Neuronal stem cell (in vitro differentiated cells): ENCODE data around the gene WRAP73.

Experiments
- DNase-seq: peaks from one replicate; pipeline ENCODE4 v3.0.0-alpha.2; 2013; ENCODE audit warnings: low spot score
- H2AFZ ChIP-seq: one replicate; pipeline ENCODE4 v1.6.1; 2013; ENCODE audit warnings: mild to moderate bottlenecking, low read length, inconsistent platforms
- H2AK5ac ChIP-seq: 2 replicates; pipeline ENCODE4 v1.6.1; 2013; ENCODE audit warnings: low read depth, mild to moderate bottlenecking, inconsistent platforms, low read length, moderate library complexity, mixed read lengths
- H2BK120ac ChIP-seq: 2 replicates; pipeline ENCODE4 v1.6.1; 2013; ENCODE audit warnings: low read depth, mild to moderate bottlenecking, inconsistent platforms, low read length, moderate library complexity, mixed read lengths
- H2BK12ac ChIP-seq: one replicate; pipeline ENCODE4 v1.6.1; 2013; ENCODE audit warnings: low read length, inconsistent platforms
- H2BK15ac ChIP-seq: 2 replicates; pipeline ENCODE4 v1.6.1; 2013; ENCODE audit warnings: mild to moderate bottlenecking, low read length, inconsistent platforms, mixed read lengths
- H2BK5ac ChIP-seq: one replicate; pipeline ENCODE4 v1.6.1; 2013; ENCODE audit warnings: inconsistent platforms, mild to moderate bottlenecking, low read length, moderate library complexity
- H3K14ac ChIP-seq: one replicate; pipeline ENCODE4 v1.6.1; 2013; ENCODE audit warnings: low read length, inconsistent platforms
- H3K18ac ChIP-seq: 2 replicates; pipeline ENCODE4 v1.6.1; 2013; ENCODE audit warnings: low read length, inconsistent platforms
- H3K23ac ChIP-seq: 2 replicates; pipeline ENCODE4 v1.6.1; 2013; ENCODE audit warnings: low read depth, mild to moderate bottlenecking, mixed read lengths, low read length, inconsistent platforms; ENCODE audit not compliant: poor library complexity
- H3K27ac ChIP-seq: replicated peaks from 3 replicates; pipeline ENCODE4 v1.5.1; 2013; ENCODE audit warnings: low read length, inconsistent platforms
- H3K27me3 ChIP-seq, 3 experiments: 2 replicates each; pipeline ENCODE4 v1.6.1; 2013; ENCODE audit warnings: low read length in 3 of 3, mild to moderate bottlenecking in 2 of 3, inconsistent platforms in 1 of 3, low read depth in 1 of 3, mixed read lengths in 1 of 3, moderate library complexity in 1 of 3; ENCODE audit not compliant: control insufficient read depth in 3 of 3, insufficient read depth in 3 of 3
- H3K36me3 ChIP-seq, 2 donors: replicated peaks in 1 of 2; 2 replicates each; pipeline ENCODE4 v1.6.1; 2013; ENCODE audit warnings: low read length in 2 of 2; ENCODE audit not compliant: control insufficient read depth in 2 of 2, insufficient read depth in 2 of 2
- H3K4ac ChIP-seq: 2 replicates; pipeline ENCODE4 v1.6.1; 2013; ENCODE audit warnings: inconsistent platforms, mild to moderate bottlenecking, low read length, moderate library complexity
- H3K4me1 ChIP-seq, 2 donors: 1 replicate in 1 of 2; 2 replicates in 1 of 2; pipeline ENCODE4 v1.6.1; 2013; ENCODE audit warnings: low read length in 2 of 2, low read depth in 1 of 2; ENCODE audit not compliant: control insufficient read depth in 2 of 2, insufficient read depth in 1 of 2
- H3K4me2 ChIP-seq: one replicate; pipeline ENCODE4 v1.6.1; 2013; ENCODE audit warnings: mild to moderate bottlenecking, low read length, inconsistent platforms; ENCODE audit not compliant: insufficient read depth, poor library complexity, severe bottlenecking
- H3K4me3 ChIP-seq, 2 donors: 2 replicates each; pipeline ENCODE4 v1.5.1; 2013; ENCODE audit warnings: low read length in 2 of 2, mild to moderate bottlenecking in 2 of 2, inconsistent platforms in 1 of 2, moderate library complexity in 1 of 2
- H3K79me1 ChIP-seq: one replicate; pipeline ENCODE4 v1.6.1; 2013; ENCODE audit warnings: low read depth, mild to moderate bottlenecking, inconsistent platforms, low read length, moderate library complexity
- H3K9ac ChIP-seq: one replicate; pipeline ENCODE4 v1.6.1; 2013; ENCODE audit warnings: mild to moderate bottlenecking, low read depth, low read length, inconsistent platforms; ENCODE audit not compliant: poor library complexity
- H3K9me3 ChIP-seq, 2 donors: replicated peaks in 1 of 2; 2 replicates each; pipeline versions ENCODE3 to v1.6.1; 2013; ENCODE audit warnings: low read length in 2 of 2, mild to moderate bottlenecking in 2 of 2, inconsistent platforms in 1 of 2, low read depth in 1 of 2, mixed read lengths in 1 of 2, moderate library complexity in 1 of 2; ENCODE audit not compliant: control insufficient read depth in 2 of 2, insufficient read depth in 1 of 2
- H4K8ac ChIP-seq: one replicate; pipeline ENCODE4 v1.6.1; 2013; ENCODE audit warnings: low read depth, mild to moderate bottlenecking, inconsistent platforms, low read length, moderate library complexity
- H4K91ac ChIP-seq: one replicate; pipeline ENCODE4 v1.6.1; 2013; ENCODE audit warnings: low read length, low read depth, mild to moderate bottlenecking, inconsistent platforms; ENCODE audit not compliant: poor library complexity
- WGBS, 2 donors: extraction: QIAGEN DNeasy Blood & Tissue Kit; methylation state at CpG; one replicate each; pipeline ENCODE4 v1.1.7; 2013; ENCODE audit warnings: missing lambda C conversion rate in 2 of 2, mixed read lengths in 1 of 2; ENCODE audit not compliant: insufficient read length in 2 of 2, insufficient replicate concordance in 1 of 2; ENCODE audit errors: extremely low coverage in 2 of 2; 5-methylcytosine and 5-hydroxymethylcytosine counted together

WRAP73 gene

DNA sequence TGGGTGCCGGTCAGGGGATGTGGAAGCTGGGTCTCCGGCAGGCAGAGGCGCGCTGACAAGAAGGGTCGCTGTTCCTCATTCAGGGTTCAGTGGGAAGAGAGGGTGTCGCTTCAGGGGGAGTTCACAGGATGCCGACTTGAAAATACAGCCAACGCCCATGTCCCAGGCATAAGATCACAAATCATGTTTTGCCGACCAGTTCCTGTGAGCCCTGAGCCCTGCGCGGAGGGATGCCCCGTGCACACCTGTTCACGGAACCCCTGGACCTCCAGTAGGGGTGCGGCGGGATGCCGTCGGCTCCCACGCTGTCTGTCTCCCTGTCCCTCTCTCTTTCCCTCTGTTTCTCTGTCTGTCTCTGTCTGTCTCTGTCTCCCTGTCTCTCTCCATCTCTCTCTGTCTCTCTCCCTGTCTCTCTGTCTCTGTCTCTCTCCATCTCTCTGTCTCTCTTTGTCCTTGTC, 29.2 kb upstream of the WRAP73 start:
- peak overlapping the region; percentile 58 for H2BK15ac ChIP-seq
- WGBS, 2 donors = no CpG with 5 or more reads among the region's 18 CpGs
- no peak overlapping the region for H2AFZ ChIP-seq
- H2AK5ac ChIP-seq = peak overlapping the region; percentile 92
- H3K14ac ChIP-seq = peak overlapping the region; percentile 82
- H3K36me3 ChIP-seq = no peaks in the 10 kb centered on the region
- H4K91ac ChIP-seq = no peak overlapping the region
- no peak overlapping the region for H3K4me2 ChIP-seq
- no peak overlapping the region for H2BK5ac ChIP-seq
- peak overlapping the region; percentile 76 for H3K18ac ChIP-seq
- DNase-seq = no peak
- no peak overlapping the region for H3K4ac ChIP-seq
- H3K4me1 ChIP-seq = peaks cover 0 to 8% of the 10 kb centered on the region in 2 donors
- H3K23ac ChIP-seq = peak overlapping the region; percentile 73
- no peak overlapping the region for H4K8ac ChIP-seq
- H2BK12ac ChIP-seq = peak overlapping the region; percentile 75
- H3K9ac ChIP-seq = no peak overlapping the region
- peaks cover 2% of the 10 kb centered on the region for H3K79me1 ChIP-seq
- no peaks in the 10 kb centered on the region for H3K9me3 ChIP-seq
- peaks cover 0 to 67% (median 3%) of the 10 kb centered on the region in 3 experiments for H3K27me3 ChIP-seq
- no peak overlapping the region for H3K4me3 ChIP-seq
- no peak overlapping the region for H3K27ac ChIP-seq
- no peak overlapping the region for H2BK120ac ChIP-seq

GRCh38 chr1:3678361-3679097, 28.6 kb upstream of the WRAP73 start:
- H3K23ac ChIP-seq = peak overlapping the region; percentile 73
- no peak for DNase-seq
- H2BK12ac ChIP-seq = peak overlapping the region; percentile 75
- H3K14ac ChIP-seq = peak overlapping the region; percentile 82
- no peak overlapping the region for H3K27ac ChIP-seq
- no peak overlapping the region for H4K8ac ChIP-seq
- no peak overlapping the region for H2BK5ac ChIP-seq
- no peak overlapping the region for H4K91ac ChIP-seq
- H3K4me2 ChIP-seq = no peak overlapping the region
- H2BK15ac ChIP-seq = peak overlapping the region; percentile 58
- no peak overlapping the region for H3K4ac ChIP-seq
- H3K27me3 ChIP-seq = peaks cover 0 to 67% (median 0%) of the 10 kb centered on the region in 3 experiments
- no peak overlapping the region for H3K4me3 ChIP-seq
- WGBS, 2 donors = no CpG with 5 or more reads among the region's 21 CpGs
- H2AK5ac ChIP-seq = peak overlapping the region; percentile 92
- H3K9ac ChIP-seq = no peak overlapping the region
- peak overlapping the region; percentile 76 for H3K18ac ChIP-seq
- no peaks in the 10 kb centered on the region for H3K36me3 ChIP-seq
- peaks cover 2% of the 10 kb centered on the region for H3K79me1 ChIP-seq
- H3K9me3 ChIP-seq = no peaks in the 10 kb centered on the region
- H2BK120ac ChIP-seq = peak overlapping the region; percentile 61
- H2AFZ ChIP-seq = no peak overlapping the region
- peaks cover 0 to 4% of the 10 kb centered on the region in 2 donors for H3K4me1 ChIP-seq

DNA sequence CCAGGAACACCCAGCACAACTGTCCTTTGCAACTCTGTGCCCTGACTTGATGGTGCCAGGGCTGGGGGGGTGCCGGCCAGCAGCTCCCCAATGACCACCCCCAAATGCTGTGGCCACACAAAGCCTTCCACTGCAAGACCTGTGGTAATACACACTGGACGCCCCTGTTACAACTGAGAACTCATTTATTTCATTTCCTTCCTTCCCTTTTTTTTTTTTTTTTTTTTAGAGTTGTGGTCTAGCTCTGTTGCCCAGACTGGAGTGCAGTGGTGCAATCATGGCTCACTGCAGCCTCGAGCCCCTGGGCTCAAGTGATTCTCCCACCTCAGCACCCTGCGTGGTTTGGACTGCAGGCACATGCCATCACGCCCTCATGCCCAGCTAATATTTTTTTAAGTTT, 27.6 kb upstream of the WRAP73 start:
- Histone ChIP-seq H2AFZ (no peak overlapping the region), H3K9ac (no peak overlapping the region), H3K27ac (no peak overlapping the region), H4K91ac (no peak overlapping the region), H4K8ac (no peak overlapping the region), H3K4me3 (no peak overlapping the region), H3K36me3 (no peaks in the 10 kb centered on the region), H2BK12ac (no peak overlapping the region), H2BK5ac (no peak overlapping the region), H3K4me1 (peaks cover 0 to 4% of the 10 kb centered on the region in 2 donors), H2BK120ac (no peak overlapping the region), H3K23ac (no peak overlapping the region), H3K9me3 (no peaks in the 10 kb centered on the region), H2AK5ac (no peak overlapping the region), H3K79me1 (peaks cover 2% of the 10 kb centered on the region), H3K18ac (no peak overlapping the region), H3K14ac (no peak overlapping the region), H3K27me3 (peaks cover 0 to 67% (median 0%) of the 10 kb centered on the region in 3 experiments), H3K4me2 (no peak overlapping the region), H2BK15ac (peak overlapping the region; percentile 15), H3K4ac (no peak overlapping the region)
- no CpG with 5 or more reads among the region's 5 CpGs for WGBS, 2 donors
- no peak for DNase-seq

- Histone ChIP-seq H3K27me3 (peaks cover 0 to 69% (median 0%) of the 10 kb centered on the region in 3 experiments), H2BK120ac (no peak overlapping the region), H3K79me1 (peaks cover 2% of the 10 kb centered on the region), H2BK5ac (peak overlapping the region; percentile 5), H3K9me3 (no peaks in the 10 kb centered on the region), H3K4ac (no peak overlapping the region), H3K4me1 (peaks cover under 1 to 5% of the 10 kb centered on the region in 2 donors), H2BK12ac (peak overlapping the region; percentile 93), H4K8ac (no peak overlapping the region), H2AFZ (no peak overlapping the region), H4K91ac (peak overlapping the region; percentile 64), H2BK15ac (peak overlapping the region; percentile 15), H3K27ac (no peak overlapping the region), H3K4me2 (no peak overlapping the region), H3K36me3 (no peaks in the 10 kb centered on the region), H3K14ac (peak overlapping the region; percentile 31), H2AK5ac (no peak overlapping the region), H3K4me3 (no peak overlapping the region), H3K9ac (peak overlapping the region; percentile 70), H3K18ac (peak overlapping the region; percentile 64), H3K23ac (peak overlapping the region; percentile 80)
- WGBS, 2 donors = no CpG with 5 or more reads among the region's 22 CpGs
- DNase-seq = no peak
Measured at GRCh38 chr1:3676581-3677470, 26.9 kb upstream of the WRAP73 start.
